Activated CD4-positive, alpha-beta T cell treated with anti-CD3 and anti-CD28 coated beads for 1 hour (primary cell): Measurements from ENCODE around the gene CHCHD4.
"Not testable (repeated sequence)": the region's sequence is repeated elsewhere in the genome, so short reads cannot be mapped to it uniquely, and the experiment has no call there.

ENCODE experiments used
- DNase-seq: peaks from one replicate; pipeline ENCODE4 v3.0.0-alpha.2; 2020

The CHCHD4 gene

DNA sequence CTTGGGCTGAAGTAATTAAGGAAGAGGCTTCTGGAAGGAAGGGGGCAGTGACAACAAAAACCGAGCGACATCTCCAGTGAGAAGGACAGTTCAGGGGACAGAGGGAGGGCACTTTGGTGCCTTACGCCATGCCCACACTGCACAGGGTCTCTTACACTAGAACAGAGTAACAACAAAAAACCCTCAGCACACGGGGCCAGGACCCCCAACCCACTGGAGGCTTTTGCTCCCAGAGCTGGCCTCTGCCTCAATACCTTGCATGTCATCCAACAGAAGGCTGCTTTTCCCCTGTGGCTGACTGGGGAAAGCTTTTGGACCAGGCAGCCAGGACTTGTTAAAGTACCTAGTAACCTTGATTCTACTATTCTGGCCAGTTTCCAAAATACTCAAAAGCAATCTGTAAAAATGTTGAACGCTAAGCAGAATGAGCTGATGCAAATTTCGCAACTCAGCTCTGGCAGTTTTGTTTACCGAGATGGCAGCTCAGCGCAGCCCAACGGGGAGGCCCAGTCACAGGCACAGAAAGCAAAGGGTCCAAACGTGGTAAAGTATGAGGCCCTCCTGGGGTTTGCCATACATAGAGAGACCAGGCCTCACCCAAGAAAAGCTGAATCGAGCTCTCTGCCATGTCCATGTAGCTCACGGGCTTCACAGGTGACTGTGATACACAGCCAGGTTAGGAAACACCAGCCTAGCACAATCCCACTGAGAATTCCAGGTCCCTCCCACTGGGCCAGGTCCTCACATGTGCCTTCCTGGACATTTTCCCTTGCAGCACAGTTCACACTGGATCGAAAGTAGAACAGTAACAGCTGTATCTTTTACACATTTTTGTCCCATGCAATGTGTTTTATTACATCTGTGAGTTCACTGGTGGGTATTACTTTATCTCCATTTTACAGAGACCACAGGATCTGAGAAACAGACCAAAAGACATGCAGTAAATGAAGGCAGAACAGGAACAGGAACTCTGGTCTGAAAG, 6.0 kb downstream of the CHCHD4 start:
- DNase-seq: no peak

DNA sequence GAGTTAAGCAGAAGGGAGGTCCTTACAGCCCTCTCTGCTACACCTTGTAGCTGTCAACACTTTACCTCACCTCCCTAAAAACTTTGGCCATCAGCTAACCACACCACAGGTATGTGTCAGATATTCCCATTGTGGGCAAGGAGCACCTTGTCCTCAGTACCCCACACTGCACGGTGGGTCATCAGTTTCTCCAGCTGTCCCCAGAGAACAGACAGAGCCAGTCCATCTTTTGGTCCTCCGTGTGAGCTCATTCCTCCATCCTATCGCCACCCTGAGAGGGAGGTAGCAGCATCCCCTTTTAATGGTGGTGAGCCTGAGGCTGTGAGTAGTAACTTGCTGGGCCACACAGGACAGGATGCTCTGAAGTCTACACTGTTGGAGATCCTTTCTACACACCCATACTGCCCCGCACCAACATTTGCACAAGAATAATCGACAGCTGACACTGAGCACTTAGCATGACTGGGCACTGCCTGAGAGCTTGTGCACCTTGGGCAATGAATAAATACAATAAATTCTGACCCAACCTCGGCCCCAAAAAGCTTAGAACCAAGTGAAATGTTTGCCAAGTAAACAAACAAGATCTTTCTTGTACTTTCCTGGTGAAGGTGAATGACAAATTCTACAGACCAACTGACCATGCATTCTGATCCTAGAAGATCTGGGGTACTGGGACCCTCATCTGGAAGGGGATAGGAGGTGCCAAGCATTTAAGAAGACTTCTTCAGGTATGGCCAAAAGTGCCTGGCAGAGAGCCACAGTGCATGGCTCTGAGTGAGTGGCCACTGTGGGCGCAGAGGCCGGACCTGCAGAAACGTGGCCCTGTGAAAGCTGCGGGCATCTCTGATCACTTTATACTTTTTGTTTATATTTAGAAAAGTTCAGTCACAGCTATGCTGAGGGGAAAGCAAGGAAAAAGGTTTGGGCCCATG, 6.9 kb downstream of the CHCHD4 start:
- no peak for DNase-seq

DNA sequence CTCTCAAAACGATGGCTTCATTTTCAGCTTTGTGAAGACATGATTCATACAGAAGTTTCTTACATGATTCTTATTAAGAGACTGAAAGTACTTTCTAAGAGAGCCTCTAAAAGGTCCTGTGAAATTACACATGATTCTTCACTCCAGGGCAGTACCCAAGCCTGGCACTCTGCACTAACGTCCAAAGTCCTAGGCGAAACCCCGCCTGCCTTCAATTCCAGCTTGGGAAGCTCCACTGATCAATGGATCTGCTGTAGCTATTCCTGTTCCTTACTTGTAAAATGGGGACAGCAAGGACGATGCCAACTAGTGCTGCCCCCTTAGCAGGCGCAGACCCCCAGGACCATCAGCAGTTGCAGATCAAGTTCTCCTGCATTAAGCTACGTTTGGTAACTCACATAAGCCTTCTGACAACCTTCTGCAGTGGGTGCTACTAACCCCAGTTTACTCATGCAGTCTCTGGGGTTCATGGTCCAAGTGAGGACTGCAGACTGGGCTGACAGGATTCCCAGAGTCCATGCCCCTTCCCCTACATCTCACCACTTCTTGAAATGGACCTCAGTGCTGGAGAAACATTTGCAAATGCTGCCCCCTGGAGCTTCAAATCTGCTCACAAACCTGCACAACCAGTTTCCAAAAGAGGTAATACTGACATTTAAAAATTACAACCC, 10.6 kb downstream of the CHCHD4 start:
- no peak for DNase-seq

DNA sequence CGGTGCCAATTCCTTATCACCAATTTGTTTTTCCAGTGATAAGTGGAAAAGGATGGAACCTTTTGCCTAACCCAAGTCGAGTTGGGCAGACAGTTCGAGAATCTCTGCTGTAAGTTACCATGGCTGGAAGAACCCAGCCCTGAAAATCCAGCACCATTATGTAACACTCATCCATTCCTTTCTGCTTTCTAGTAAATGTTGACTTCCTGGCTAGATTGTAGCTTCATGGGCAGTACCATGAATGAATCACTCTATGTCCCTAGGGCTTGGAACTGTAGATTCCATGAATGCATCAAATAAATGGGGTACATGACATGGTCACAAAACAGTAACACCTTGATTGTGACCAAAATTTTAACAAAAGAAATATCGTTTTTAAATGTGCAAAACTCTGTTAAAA, 14.0 kb downstream of the CHCHD4 start:
- DNase-seq: no peak

DNA sequence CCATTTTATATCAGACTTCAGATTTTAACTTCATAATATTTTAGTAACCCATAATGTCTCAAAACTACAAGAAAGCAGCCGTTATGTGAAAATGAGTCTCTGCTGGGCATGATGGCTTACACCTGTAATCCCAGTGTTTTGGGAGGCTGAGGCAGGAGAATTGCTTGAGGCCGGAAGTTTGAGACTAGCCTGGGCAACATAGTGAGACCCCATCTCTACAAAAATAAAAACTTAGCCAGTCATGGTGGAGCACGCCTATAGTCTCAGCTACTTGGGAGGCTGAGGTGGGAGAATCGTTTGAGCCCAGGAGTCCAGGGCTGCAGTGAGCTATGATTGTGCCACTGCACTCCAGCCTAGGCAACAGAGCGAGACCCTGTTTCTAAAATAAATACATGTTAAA, 14.8 kb downstream of the CHCHD4 start:
- not testable (repeated sequence) for DNase-seq

DNA sequence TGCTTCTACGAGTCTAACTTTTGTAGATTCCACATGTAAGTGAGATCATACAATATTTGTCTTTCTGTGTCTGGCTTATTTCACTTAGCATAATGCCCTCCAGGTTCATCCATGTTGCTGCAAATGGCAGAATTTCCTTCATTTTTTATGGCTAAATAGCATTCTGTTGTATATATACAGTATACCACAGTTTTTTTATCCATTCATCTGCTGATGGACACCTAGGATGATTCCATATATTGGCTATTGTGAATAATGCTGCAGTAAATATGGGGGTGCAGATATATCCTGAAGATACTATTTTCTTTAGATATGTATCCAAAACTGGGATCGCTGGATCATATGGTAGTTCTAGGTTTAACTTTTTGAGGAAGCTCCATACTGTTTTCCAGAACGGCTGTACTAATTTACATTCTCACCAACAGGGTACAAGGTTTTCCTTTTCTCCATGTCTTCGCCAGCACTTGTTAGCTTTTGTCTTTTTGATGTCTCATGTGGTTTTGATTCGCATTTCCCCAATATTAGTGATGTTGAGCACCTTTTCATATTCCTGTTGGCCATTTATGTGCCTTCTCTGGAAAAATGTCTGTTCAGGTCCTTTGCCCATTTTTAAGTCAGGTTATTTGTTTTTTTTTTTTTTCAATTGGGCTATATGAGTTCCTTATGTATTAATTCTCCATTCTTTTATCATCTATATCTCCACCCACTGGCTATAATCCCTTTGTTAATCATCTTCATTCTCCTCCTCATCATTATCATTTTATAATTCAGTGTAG, 26.9 kb downstream of the CHCHD4 start:
- no peak for DNase-seq

DNA sequence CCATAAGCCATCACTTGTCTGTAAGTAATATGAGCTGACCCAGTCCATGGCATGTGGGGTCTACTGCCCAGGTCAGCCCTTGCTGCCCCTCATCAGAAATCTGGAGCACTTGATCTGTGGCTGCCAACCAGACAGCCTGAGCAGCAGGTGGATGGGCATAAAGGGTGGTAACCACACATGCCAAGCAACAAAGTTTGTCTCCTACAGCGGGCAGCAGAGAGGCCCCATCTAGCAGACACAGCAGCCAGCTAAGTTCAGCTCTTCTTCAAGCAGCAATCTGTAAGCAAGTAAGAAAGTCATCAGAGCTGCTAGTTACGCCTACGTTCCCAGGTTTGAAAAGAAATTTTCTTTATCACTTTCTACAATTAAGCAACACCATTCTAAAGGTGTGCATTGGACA, 27.9 kb downstream of the CHCHD4 start:
- DNase-seq: no peak

DNA sequence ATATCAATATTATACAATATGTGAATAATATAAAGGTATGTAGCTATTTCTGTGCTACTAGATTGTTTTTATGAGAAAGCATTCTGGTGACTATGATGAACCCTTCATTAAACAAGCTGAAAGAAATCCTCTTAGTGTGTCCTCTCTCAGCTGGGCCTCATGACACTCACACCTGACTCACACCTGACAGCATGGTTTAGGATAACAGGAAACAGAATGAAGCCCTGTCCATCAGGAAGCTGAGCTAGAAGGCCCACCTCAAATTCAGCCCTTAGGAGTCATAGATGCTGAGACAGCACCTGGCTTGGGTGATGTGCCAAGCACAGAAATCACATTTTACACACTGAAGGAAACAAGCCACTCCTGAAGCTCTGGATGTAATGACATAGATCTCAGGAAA, 30.8 kb downstream of the CHCHD4 start:
- DNase-seq: no peak

DNA sequence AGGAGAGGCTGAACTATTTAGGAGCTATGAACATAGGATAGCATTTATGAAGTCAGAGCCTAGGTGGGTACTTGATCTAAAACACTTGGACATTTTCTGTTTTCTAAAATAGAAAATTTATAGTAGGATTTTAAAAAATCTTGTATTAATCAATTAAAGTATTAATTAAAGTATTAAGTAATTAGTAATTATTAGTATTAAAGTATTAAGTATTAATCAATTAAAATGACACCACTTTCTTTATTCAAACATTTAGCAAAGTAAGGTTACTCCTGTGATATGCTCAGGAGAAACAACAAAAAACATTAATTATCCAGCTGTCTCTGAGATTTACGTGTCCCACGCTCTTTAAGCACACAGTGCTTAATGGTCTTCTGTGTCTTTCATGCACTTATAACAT, 32.2 kb downstream of the CHCHD4 start:
- DNase-seq: no peak

DNA sequence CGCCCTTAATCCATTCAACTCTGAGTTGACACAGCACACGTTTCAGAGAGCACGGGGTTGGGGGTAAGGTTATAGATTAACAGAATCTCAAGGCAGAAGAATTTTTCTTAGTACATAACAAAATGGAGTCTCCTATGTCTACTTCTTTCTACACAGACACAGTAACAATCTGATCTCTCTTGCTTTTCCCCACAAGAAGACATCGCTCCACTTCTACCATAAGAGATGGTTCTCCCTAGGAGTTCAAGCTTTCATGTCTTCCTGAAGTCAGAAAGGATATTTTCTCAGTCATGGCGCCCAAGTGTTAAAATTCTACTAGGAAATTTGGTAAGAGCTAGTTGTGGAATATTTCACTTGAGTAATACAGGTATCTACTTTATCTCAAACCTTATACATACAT, 32.7 kb downstream of the CHCHD4 start:
- not testable (repeated sequence) for DNase-seq

DNA sequence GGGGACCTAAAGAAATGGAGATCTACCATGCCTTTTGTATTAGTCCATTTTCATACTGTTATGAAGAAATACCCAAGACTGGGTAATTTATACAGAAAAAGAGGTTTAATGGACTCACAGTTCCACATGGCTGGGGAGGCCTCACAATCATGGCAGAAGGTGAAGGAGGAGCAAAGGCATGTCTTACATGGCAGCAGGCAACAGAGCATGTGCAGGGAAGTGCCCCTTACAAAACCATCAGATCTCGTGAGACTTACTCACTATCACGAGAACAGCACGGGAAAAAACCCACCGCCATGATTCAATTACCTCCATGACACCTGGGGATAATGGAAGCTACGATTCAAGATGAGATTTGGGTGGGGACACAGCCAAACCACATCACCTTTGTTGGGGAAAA, 37.2 kb downstream of the CHCHD4 start:
- not testable (repeated sequence) for DNase-seq

DNA sequence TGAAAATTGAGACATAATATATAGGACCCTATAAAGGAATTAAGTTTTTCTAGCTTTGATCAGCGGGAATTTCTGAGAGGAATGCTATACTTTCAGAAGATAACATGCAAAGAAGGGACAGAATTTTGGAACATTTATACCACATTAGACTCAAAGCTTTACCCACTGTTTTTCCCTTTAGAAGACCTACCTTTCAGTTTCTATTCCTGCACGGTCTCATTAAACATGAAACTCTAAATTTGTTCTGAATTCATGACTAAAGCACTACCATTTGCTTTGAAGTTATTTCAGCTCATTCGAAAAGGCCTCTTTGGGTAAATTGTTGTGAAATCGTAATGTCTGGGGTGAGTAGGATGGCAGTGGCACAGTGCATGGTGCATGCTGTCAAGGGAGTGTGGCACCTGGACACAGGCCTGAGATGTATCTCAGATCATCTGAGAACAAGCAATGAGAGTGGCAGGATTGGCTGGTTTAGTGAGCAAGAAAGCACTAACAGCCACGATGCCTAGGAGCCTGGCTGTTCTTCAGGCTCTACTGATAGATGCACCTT, 42.5 kb downstream of the CHCHD4 start:
- no peak for DNase-seq

DNA sequence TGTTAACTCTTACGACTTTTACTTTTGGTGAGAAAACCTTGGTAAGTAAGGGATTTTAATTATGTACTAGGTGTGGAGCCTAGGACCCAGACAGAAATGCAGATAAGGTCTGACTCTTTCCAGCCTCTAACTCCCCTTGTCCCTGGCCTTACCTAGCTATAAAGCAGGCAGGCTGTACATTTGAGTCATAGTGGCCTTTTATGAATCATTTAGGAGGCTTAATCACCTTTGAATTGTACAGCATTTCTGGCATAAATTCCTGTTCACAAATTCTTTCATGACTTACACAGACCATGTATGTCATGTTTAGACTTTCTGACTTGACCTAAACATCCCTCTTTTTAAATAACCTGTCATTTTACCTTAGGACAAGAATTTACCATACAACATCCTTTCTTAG, 47.4 kb downstream of the CHCHD4 start:
- DNase-seq: no peak

DNA sequence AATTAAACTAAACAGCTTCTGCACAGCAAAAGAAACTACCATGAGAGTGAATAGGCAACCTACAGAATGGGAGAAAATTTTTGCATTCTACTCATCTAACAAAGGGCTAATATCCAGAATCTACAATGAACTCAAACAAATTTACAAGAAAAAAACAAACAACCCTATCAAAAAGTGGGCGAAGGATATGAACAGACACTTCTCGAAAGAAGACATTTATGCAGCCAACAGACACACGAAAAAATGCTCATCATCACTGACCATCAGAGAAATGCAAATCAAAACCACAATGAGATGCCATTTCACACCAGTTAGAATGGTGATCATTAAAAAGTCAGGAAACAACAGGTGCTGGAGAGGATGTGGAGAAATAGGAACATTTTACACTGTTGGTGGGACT, 49.4 kb downstream of the CHCHD4 start:
- not testable (repeated sequence) for DNase-seq

DNA sequence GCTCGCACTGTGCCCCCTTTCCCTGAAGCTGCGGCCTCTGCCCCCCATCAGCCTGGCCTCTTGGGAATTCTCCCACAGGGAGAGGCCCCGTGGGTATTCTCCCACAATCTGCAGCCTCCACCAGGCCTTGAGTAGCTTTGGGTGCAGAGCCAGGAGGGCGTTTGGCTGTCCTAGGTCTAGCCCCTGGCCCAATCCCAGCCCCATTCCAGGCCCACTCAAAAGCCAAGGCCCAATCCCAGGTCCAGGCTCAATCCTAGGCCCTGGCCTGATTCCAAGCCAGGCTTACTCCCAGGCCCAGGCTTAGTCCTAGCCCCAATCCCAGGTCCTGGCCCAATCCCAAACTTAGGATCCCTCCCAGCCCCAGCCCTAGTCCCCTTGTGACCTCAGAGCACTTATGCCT, 59.8 kb downstream of the CHCHD4 start:
- DNase-seq: no peak

DNA sequence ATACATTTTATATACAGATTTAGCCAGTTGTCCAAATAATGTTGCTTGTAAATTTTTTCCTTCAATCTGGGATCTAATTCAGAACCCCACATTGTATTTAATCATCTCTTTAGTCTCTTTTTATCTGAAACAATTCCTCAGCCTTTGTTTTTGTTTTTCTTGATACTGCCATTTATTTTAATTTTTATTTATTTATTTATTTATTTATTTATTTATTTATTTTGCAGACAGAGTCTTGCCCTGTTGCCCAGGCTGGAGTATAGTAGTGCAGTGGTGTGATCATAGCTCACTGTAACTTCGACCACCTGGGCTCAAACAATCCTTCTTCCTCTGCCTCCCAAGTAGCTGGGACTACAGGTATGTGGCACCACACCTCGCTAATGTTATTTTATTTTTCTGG, 61.5 kb downstream of the CHCHD4 start:
- no peak for DNase-seq
